Liver (tissue), 3 donors: ENCODE measurements around the gene FLNA.
"Not testable (repeated sequence)": the region's sequence is repeated elsewhere in the genome, so short reads cannot be mapped to it uniquely, and the experiment has no call there.

Source experiments
- HNF4G ChIP-seq: IDR thresholded peaks from 2 replicates; pipeline ENCODE4 v1.6.1; 2016; ENCODE audit warnings: antibody characterized with exemption
- JUND ChIP-seq, 2 donors: IDR thresholded peaks; 2 replicates each; pipeline ENCODE4 v1.6.1; 2016; ENCODE audit warnings: antibody characterized with exemption in 2 of 2
- RAD21 ChIP-seq, 2 donors: IDR thresholded peaks; 2 replicates each; pipeline ENCODE4 v1.6.1; 2016; ENCODE audit warnings: antibody characterized with exemption in 2 of 2, mild to moderate bottlenecking in 2 of 2
- TAF1 ChIP-seq: conservative IDR thresholded peaks from 2 replicates; pipeline ENCODE4 v1.6.1; 2016; ENCODE audit warnings: antibody characterized with exemption, mild to moderate bottlenecking
- YY1 ChIP-seq: IDR thresholded peaks from 2 replicates; pipeline ENCODE4 v1.6.1; 2016; ENCODE audit warnings: antibody characterized with exemption, mild to moderate bottlenecking
- TF ChIP-seq, protein P1 (sequence below): fragments of 150-350 bp; IDR thresholded peaks from 2 replicates; pipeline ENCODE4 v1.5.1; 2017; ENCODE audit warnings: improper control_type of control experiment, low read depth, low read length; ENCODE audit not compliant: missing input control
- TF ChIP-seq, protein P2 (sequence below): IDR thresholded peaks from 2 replicates; pipeline ENCODE4 v1.6.1; 2016; ENCODE audit warnings: antibody characterized with exemption, mild to moderate bottlenecking
- donor health status: healthy.
- donor health status: healthy.

DNA sequence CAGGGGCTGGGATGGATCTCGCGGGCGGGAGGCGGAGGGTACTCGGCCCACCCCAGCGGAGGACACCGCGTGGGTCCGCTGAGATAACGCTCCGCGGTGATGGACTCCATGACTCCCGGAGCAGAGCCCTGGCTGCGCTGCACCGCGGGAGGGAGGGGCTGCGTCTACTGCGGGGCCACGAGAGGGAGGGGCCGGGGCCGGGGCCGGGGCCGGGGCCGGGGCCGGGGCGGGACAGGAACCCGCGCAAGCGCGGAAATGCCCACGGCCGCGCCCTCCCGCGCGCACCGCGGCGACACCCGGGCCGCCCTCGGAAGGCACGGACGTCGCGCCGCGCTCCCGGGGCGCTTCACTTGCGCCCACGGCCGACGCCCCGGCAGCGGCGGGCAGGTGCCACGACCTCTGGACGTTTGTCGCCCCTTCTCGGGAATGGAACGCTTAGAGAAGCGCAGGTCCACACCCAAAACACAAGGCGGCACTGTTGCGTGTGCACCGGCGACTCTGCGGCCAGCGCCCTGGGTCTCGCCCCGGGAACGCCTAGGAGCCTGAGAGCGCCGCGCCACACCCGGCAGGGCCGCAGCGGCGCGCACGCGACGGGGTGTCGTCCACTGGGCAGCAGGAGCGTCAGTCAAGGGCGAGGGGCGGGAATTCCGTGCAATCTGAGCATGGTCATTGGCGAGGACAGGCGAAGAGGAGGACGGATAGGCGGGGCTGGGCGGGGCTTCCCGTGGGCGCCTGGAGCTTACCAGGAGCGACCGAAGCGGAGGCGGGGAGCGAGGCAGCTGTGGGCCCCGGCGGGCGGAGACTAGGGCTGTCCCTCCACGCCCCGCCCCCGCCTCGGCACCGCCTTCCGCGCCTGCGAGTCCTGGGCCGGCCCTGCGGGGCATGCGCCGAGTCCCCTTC lies 32.8 kb downstream of the FLNA start:
- TF ChIP-seq, protein P1, sequence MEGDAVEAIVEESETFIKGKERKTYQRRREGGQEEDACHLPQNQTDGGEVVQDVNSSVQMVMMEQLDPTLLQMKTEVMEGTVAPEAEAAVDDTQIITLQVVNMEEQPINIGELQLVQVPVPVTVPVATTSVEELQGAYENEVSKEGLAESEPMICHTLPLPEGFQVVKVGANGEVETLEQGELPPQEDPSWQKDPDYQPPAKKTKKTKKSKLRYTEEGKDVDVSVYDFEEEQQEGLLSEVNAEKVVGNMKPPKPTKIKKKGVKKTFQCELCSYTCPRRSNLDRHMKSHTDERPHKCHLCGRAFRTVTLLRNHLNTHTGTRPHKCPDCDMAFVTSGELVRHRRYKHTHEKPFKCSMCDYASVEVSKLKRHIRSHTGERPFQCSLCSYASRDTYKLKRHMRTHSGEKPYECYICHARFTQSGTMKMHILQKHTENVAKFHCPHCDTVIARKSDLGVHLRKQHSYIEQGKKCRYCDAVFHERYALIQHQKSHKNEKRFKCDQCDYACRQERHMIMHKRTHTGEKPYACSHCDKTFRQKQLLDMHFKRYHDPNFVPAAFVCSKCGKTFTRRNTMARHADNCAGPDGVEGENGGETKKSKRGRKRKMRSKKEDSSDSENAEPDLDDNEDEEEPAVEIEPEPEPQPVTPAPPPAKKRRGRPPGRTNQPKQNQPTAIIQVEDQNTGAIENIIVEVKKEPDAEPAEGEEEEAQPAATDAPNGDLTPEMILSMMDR: not testable (repeated sequence)
- TF ChIP-seq TAF1; HNF4G; RAD21 (IDR thresholded peaks at IDR 0.05); JUND (IDR thresholded peaks at IDR 0.05); YY1: not testable (repeated sequence)
- TF ChIP-seq, protein P2, sequence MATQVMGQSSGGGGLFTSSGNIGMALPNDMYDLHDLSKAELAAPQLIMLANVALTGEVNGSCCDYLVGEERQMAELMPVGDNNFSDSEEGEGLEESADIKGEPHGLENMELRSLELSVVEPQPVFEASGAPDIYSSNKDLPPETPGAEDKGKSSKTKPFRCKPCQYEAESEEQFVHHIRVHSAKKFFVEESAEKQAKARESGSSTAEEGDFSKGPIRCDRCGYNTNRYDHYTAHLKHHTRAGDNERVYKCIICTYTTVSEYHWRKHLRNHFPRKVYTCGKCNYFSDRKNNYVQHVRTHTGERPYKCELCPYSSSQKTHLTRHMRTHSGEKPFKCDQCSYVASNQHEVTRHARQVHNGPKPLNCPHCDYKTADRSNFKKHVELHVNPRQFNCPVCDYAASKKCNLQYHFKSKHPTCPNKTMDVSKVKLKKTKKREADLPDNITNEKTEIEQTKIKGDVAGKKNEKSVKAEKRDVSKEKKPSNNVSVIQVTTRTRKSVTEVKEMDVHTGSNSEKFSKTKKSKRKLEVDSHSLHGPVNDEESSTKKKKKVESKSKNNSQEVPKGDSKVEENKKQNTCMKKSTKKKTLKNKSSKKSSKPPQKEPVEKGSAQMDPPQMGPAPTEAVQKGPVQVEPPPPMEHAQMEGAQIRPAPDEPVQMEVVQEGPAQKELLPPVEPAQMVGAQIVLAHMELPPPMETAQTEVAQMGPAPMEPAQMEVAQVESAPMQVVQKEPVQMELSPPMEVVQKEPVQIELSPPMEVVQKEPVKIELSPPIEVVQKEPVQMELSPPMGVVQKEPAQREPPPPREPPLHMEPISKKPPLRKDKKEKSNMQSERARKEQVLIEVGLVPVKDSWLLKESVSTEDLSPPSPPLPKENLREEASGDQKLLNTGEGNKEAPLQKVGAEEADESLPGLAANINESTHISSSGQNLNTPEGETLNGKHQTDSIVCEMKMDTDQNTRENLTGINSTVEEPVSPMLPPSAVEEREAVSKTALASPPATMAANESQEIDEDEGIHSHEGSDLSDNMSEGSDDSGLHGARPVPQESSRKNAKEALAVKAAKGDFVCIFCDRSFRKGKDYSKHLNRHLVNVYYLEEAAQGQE: not testable (repeated sequence)
